ENCODE measurements around the gene CAMKMT. TPM values are rescaled to one million over a fixed set of nuclear protein-coding genes. Genes with fewer than 3 reads are reported as not detected.

CAMKMT gene
- total RNA-seq, 1 experiment from 2014 or later, result 12.5 TPM

DNA sequence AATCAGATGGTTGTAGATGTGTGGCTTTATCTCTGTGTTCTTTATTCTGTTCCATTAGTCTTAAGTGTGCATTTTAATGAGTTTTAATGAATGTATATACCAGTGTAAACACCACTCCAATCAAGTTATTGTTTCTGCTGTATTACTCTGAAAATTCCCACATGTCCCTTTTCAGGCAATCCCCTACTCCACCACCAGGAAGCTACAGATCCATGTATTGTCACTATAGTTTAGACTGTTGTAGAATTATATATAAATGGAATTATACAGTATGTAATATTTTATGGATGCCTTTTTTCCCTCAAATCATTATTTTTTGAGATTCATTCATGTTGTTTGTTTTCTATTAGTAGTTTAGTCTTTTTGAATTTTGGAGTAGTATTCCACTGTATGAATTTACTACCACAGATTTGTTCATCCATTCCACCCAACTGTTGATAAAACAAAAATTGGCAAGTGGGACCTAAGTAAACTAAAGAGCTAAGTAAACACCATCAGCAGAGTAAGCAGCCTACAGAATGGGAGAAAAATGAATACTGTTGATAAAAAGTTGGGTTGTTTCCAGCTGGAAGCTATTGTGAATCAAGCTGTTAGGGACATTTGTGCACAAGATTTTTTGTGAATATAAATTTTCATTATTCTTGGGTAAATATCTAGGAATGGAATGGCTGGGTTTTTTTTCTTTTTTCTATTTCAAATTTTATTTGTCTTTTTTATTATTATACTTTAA is 262.0 kb downstream of the CAMKMT start:
- DNase-seq (ENCODE audit: low spot score), result no peak
- intact Hi-C loops (cut with micrococcal nuclease; ENCODE audit: unreplicated experiment), result no loop called here
- BruUV-seq (replicated peaks), result no TSS peak
- Histone ChIP-seq H3K27me3 (replicated peaks; ENCODE audit: insufficient read depth, low read depth, low read length, poor library complexity) (no peaks in the 10 kb centered on the region), H3K36me3 (ENCODE audit: insufficient read depth, low read length, poor library complexity, severe bottlenecking) (no peaks in the 10 kb centered on the region), H3K4me1 (ENCODE audit: insufficient read depth, low read length, poor library complexity, severe bottlenecking) (no peaks in the 10 kb centered on the region), H3K9me3 (ENCODE audit: low read depth, low read length, poor library complexity, severe bottlenecking) (no peaks in the 10 kb centered on the region), H3K27ac (ENCODE audit: low read depth, low read length, poor library complexity, severe bottlenecking) (no peak overlapping the region), H3K4me3 (ENCODE audit: low read depth, low read length, poor library complexity, severe bottlenecking) (no peak overlapping the region)
- ChIA-PET CTCF (interaction anchor here (0.6 kb wide), 1 partner anchor 534 kb away, joined by 4 read pairs; no protein-coding TSS in a partner anchor), POLR2A (ENCODE audit: low non-redundant PET) (no interaction called here)
- TF ChIP-seq, protein P1, sequence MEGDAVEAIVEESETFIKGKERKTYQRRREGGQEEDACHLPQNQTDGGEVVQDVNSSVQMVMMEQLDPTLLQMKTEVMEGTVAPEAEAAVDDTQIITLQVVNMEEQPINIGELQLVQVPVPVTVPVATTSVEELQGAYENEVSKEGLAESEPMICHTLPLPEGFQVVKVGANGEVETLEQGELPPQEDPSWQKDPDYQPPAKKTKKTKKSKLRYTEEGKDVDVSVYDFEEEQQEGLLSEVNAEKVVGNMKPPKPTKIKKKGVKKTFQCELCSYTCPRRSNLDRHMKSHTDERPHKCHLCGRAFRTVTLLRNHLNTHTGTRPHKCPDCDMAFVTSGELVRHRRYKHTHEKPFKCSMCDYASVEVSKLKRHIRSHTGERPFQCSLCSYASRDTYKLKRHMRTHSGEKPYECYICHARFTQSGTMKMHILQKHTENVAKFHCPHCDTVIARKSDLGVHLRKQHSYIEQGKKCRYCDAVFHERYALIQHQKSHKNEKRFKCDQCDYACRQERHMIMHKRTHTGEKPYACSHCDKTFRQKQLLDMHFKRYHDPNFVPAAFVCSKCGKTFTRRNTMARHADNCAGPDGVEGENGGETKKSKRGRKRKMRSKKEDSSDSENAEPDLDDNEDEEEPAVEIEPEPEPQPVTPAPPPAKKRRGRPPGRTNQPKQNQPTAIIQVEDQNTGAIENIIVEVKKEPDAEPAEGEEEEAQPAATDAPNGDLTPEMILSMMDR (conservative IDR thresholded peaks at IDR 0.05; ENCODE audit: low read depth, low read length), result no peak; the same call in 1 of the 2 replicates

- TF ChIP-seq EZH2 (IDR thresholded peaks at IDR 0.05; ENCODE audit: borderline replicate concordance, low read depth, low read length, poor library complexity, severe bottlenecking), result no peak
- TF ChIP-seq, protein P1 (conservative IDR thresholded peaks at IDR 0.05; ENCODE audit: low read depth, low read length), result no peak
- intact Hi-C loops (cut with micrococcal nuclease; ENCODE audit: unreplicated experiment), result no loop called here
- POLR2A ChIA-PET (ENCODE audit: low non-redundant PET), result no interaction called here
- BruUV-seq (replicated peaks), result no TSS peak
- no peak for DNase-seq (ENCODE audit: low spot score)
- CTCF ChIA-PET, result no interaction called here
- H3K27me3 ChIP-seq (replicated peaks; ENCODE audit: insufficient read depth, low read depth, low read length, poor library complexity), result no peaks in the 10 kb centered on the region
- H3K4me1 ChIP-seq (ENCODE audit: insufficient read depth, low read length, poor library complexity, severe bottlenecking), result no peaks in the 10 kb centered on the region
- H3K9me3 ChIP-seq (ENCODE audit: low read depth, low read length, poor library complexity, severe bottlenecking), result peaks cover 9% of the 10 kb centered on the region
- no peak overlapping the region for H3K27ac ChIP-seq (ENCODE audit: low read depth, low read length, poor library complexity, severe bottlenecking)
- no peak overlapping the region for H3K4me3 ChIP-seq (ENCODE audit: low read depth, low read length, poor library complexity, severe bottlenecking)
- no peaks in the 10 kb centered on the region for H3K36me3 ChIP-seq (ENCODE audit: insufficient read depth, low read length, poor library complexity, severe bottlenecking)
These were observed 266.6 kb downstream of the CAMKMT start for GRCh38 chr2:44628297-44628696.

GRCh38 chr2:44632931-44633689 is 271.4 kb downstream of the CAMKMT start:
- no peaks in the 10 kb centered on the region for H3K27me3 ChIP-seq (replicated peaks; ENCODE audit: insufficient read depth, low read depth, low read length, poor library complexity)
- no peaks in the 10 kb centered on the region for H3K36me3 ChIP-seq (ENCODE audit: insufficient read depth, low read length, poor library complexity, severe bottlenecking)
- no peaks in the 10 kb centered on the region for H3K4me1 ChIP-seq (ENCODE audit: insufficient read depth, low read length, poor library complexity, severe bottlenecking)
- no peak overlapping the region for H3K27ac ChIP-seq (ENCODE audit: low read depth, low read length, poor library complexity, severe bottlenecking)
- TF ChIP-seq, protein P1 (conservative IDR thresholded peaks at IDR 0.05; ENCODE audit: low read depth, low read length), result no peak
- no peak for TF ChIP-seq EZH2 (IDR thresholded peaks at IDR 0.05; ENCODE audit: borderline replicate concordance, low read depth, low read length, poor library complexity, severe bottlenecking)
- H3K9me3 ChIP-seq (ENCODE audit: low read depth, low read length, poor library complexity, severe bottlenecking), result peaks cover 9% of the 10 kb centered on the region
- DNase-seq (ENCODE audit: low spot score), result no peak
- CTCF ChIA-PET, result no interaction called here
- no peak overlapping the region for H3K4me3 ChIP-seq (ENCODE audit: low read depth, low read length, poor library complexity, severe bottlenecking)
- intact Hi-C loops (cut with micrococcal nuclease; ENCODE audit: unreplicated experiment), result no loop called here
- no TSS peak for BruUV-seq (replicated peaks)
- POLR2A ChIA-PET (ENCODE audit: low non-redundant PET), result no interaction called here
